ENCODE results near the gene CLK2. TPM values are rescaled to one million over a fixed set of nuclear protein-coding genes. Genes with fewer than 3 reads are reported as not detected.

CLK2 gene
- total and polyA plus RNA-seq, 9 of the 15 experiments (the other 6 are each of a cell fraction or from before 2014, with no cell fraction given), result 13.5 to 81.4 (median 39.6) TPM

GRCh38 chr1:155255243-155256007 lies 17.9 kb downstream of the CLK2 start, which contains the start of gene ENTREP3 (continued):
- TF ChIP-seq ZNF639 (CRISPR knock-in tag; conservative IDR thresholded peaks at IDR 0.05 in 1 of 2, IDR thresholded peaks at IDR 0.05 in 1 of 2) (no peak), TCF7L2 (IDR thresholded peaks at IDR 0.05; ENCODE audit: low read depth, low read length) (no peak), MITF (IDR thresholded peaks at IDR 0.05) (no peak), RBM17 (IDR thresholded peaks at IDR 0.05; ENCODE audit: borderline replicate concordance, low read depth, low read length) (no peak), SMAD3 (CRISPR knock-in tag; conservative IDR thresholded peaks at IDR 0.05) (no peak), PRMT5 (CRISPR knock-in tag; IDR thresholded peaks at IDR 0.05) (no peak), NFYB (IDR thresholded peaks at IDR 0.05; ENCODE audit: extremely low read depth, insufficient read length) (no peak), ZNF695 (CRISPR knock-in tag; IDR thresholded peaks at IDR 0.05) (no peak), POLR2AphosphoS5 (IDR thresholded peaks at IDR 0.05; ENCODE audit: control insufficient read depth, insufficient read depth, low read depth, low read length) (peak; percentile 67; the same call in 1 of the 2 replicates), NFIC (IDR thresholded peaks at IDR 0.05) (no peak), ZNF584 (CRISPR knock-in tag; IDR thresholded peaks at IDR 0.05; ENCODE audit: low read depth) (no peak), MYC (IDR thresholded peaks at IDR 0.05; ENCODE audit: low read depth, low read length) (peak; percentile 86), MYC (CRISPR knock-in tag; IDR thresholded peaks at IDR 0.05; ENCODE audit: borderline replicate concordance, low read depth) (no peak), ZNF696 (CRISPR knock-in tag; conservative IDR thresholded peaks at IDR 0.05) (no peak), HCFC1 (IDR thresholded peaks at IDR 0.05; ENCODE audit: low read depth, low read length) (peak; percentile 95), TEAD1 (CRISPR knock-in tag; IDR thresholded peaks at IDR 0.05) (no peak; a peak in 1 of 4 replicates), KDM1A (IDR thresholded peaks at IDR 0.05) (peak in 1 of 2 experiments; percentile 92; a peak in 1 of 4 replicates), MTA2 (IDR thresholded peaks at IDR 0.05; ENCODE audit: low read depth) (no peak), IRF2 (CRISPR knock-in tag; IDR thresholded peaks at IDR 0.05) (no peak), CTBP1 (IDR thresholded peaks at IDR 0.05; ENCODE audit: borderline replicate concordance) (peak; percentile 39; the same call in 1 of the 2 replicates), HDAC1 (IDR thresholded peaks at IDR 0.05) (0 out of 4 replicates have a peak, but pooled peaks of 1 of the 2 experiments have one; percentile 50), ZSCAN29 (IDR thresholded peaks at IDR 0.05) (no peak), SIN3B (IDR thresholded peaks at IDR 0.05; ENCODE audit: low read depth) (no peak), SETDB1 (IDR thresholded peaks at IDR 0.05; ENCODE audit: low read length) (no peak)
- TF ChIP-seq, protein P1, sequence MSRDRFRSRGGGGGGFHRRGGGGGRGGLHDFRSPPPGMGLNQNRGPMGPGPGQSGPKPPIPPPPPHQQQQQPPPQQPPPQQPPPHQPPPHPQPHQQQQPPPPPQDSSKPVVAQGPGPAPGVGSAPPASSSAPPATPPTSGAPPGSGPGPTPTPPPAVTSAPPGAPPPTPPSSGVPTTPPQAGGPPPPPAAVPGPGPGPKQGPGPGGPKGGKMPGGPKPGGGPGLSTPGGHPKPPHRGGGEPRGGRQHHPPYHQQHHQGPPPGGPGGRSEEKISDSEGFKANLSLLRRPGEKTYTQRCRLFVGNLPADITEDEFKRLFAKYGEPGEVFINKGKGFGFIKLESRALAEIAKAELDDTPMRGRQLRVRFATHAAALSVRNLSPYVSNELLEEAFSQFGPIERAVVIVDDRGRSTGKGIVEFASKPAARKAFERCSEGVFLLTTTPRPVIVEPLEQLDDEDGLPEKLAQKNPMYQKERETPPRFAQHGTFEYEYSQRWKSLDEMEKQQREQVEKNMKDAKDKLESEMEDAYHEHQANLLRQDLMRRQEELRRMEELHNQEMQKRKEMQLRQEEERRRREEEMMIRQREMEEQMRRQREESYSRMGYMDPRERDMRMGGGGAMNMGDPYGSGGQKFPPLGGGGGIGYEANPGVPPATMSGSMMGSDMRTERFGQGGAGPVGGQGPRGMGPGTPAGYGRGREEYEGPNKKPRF (IDR thresholded peaks at IDR 0.05; ENCODE audit: low read depth, low read length), result no peak
